ENCODE results near the gene AUTS2.

The AUTS2 gene

DNA sequence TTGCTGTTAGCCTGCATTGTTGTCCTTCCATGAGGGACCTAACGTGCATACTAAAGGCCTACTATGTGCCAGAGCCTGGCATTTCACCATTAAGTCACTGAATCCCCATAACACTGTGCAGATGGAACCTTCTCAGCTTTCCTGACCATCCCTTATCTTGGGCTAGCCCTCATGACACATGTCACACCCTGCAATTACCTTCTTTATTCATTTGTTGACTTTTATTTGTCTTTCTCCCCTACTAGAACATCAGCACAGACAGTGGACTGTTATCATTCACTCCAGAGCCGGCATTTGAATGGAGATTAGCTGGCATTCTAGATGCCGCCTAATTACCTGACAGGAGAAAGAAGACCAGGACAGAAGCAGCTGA, 1062.5 kb downstream of the AUTS2 start:
- H3K9me3 ChIP-seq (ENCODE audit: insufficient read depth, low read length) = no peaks in the 10 kb centered on the region
- no peaks in the 10 kb centered on the region for H3K27me3 ChIP-seq (ENCODE audit: insufficient read depth, insufficient read length)
- TF ChIP-seq ZNF274 (IDR thresholded peaks at IDR 0.05; ENCODE audit: low read depth, low read length) = no peak
- no peak for TF ChIP-seq YY1 (IDR thresholded peaks at IDR 0.05; ENCODE audit: insufficient read depth, insufficient read length)
- TF ChIP-seq SUZ12 (IDR thresholded peaks at IDR 0.05; ENCODE audit: extremely low read depth, insufficient read depth, insufficient read length) = no peak
- H3K4me3 ChIP-seq (ENCODE audit: insufficient read length, low read depth) = no peak overlapping the region
- no peaks in the 10 kb centered on the region for H3K4me1 ChIP-seq (ENCODE audit: insufficient read depth, insufficient read length)
- DNase-seq (ENCODE audit: low read depth, low spot score) = no peak
- H3K36me3 ChIP-seq (ENCODE audit: insufficient read depth, insufficient read length, low read length) = no peaks in the 10 kb centered on the region
- H3K9ac ChIP-seq (ENCODE audit: insufficient read length, low read depth) = no peak overlapping the region

- TF ChIP-seq SUZ12 (IDR thresholded peaks at IDR 0.05; ENCODE audit: extremely low read depth, insufficient read depth, insufficient read length) = no peak
- TF ChIP-seq YY1 (IDR thresholded peaks at IDR 0.05; ENCODE audit: insufficient read depth, insufficient read length) = no peak
- TF ChIP-seq ZNF274 (IDR thresholded peaks at IDR 0.05; ENCODE audit: low read depth, low read length) = no peak
- Histone ChIP-seq H3K9ac (ENCODE audit: insufficient read length, low read depth) (no peak overlapping the region), H3K27me3 (ENCODE audit: insufficient read depth, insufficient read length) (no peaks in the 10 kb centered on the region), H3K4me1 (ENCODE audit: insufficient read depth, insufficient read length) (no peaks in the 10 kb centered on the region), H3K4me3 (ENCODE audit: insufficient read length, low read depth) (no peak overlapping the region), H3K36me3 (ENCODE audit: insufficient read depth, insufficient read length, low read length) (no peaks in the 10 kb centered on the region), H3K9me3 (ENCODE audit: insufficient read depth, low read length) (no peaks in the 10 kb centered on the region)
- no peak for DNase-seq (ENCODE audit: low read depth, low spot score)
Measured at GRCh38 chr7:70663680-70664079, 1065.4 kb downstream of the AUTS2 start.

GRCh38 chr7:70665997-70666396, 1067.7 kb downstream of the AUTS2 start:
- Histone ChIP-seq H3K36me3 (ENCODE audit: insufficient read depth, insufficient read length, low read length) (no peaks in the 10 kb centered on the region), H3K4me3 (ENCODE audit: insufficient read length, low read depth) (no peak overlapping the region), H3K4me1 (ENCODE audit: insufficient read depth, insufficient read length) (no peaks in the 10 kb centered on the region), H3K9ac (ENCODE audit: insufficient read length, low read depth) (no peak overlapping the region), H3K27me3 (ENCODE audit: insufficient read depth, insufficient read length) (no peaks in the 10 kb centered on the region), H3K9me3 (ENCODE audit: insufficient read depth, low read length) (no peaks in the 10 kb centered on the region)
- DNase-seq (ENCODE audit: low read depth, low spot score) = no peak
- TF ChIP-seq SUZ12 (IDR thresholded peaks at IDR 0.05; ENCODE audit: extremely low read depth, insufficient read depth, insufficient read length) (no peak), YY1 (IDR thresholded peaks at IDR 0.05; ENCODE audit: insufficient read depth, insufficient read length) (no peak), ZNF274 (IDR thresholded peaks at IDR 0.05; ENCODE audit: low read depth, low read length) (no peak)

DNA sequence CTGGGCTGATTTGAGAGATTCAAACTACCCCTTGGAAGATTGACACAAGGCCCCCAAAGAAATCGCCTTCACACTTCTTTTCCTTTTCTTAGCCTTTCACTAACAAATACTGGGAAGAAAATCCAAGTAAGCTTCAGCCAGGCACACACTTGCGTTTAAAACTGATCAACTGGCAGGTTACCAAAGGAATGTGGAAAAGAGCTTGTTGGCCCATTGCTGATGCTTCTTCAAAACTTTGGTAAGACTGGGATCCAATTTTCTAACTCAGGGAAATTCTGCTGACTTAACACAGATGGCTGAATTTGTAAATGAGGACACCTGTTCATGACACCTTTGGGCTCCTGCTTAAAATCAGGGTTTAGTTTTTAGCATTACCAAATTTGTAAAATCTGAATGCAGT, 1069.1 kb downstream of the AUTS2 start:
- TF ChIP-seq SUZ12 (IDR thresholded peaks at IDR 0.05; ENCODE audit: extremely low read depth, insufficient read depth, insufficient read length) (no peak), ZNF274 (IDR thresholded peaks at IDR 0.05; ENCODE audit: low read depth, low read length) (no peak), YY1 (IDR thresholded peaks at IDR 0.05; ENCODE audit: insufficient read depth, insufficient read length) (no peak)
- no peaks in the 10 kb centered on the region for H3K9me3 ChIP-seq (ENCODE audit: insufficient read depth, low read length)
- no peaks in the 10 kb centered on the region for H3K36me3 ChIP-seq (ENCODE audit: insufficient read depth, insufficient read length, low read length)
- no peaks in the 10 kb centered on the region for H3K27me3 ChIP-seq (ENCODE audit: insufficient read depth, insufficient read length)
- no peak overlapping the region for H3K9ac ChIP-seq (ENCODE audit: insufficient read length, low read depth)
- no peak overlapping the region for H3K4me3 ChIP-seq (ENCODE audit: insufficient read length, low read depth)
- no peaks in the 10 kb centered on the region for H3K4me1 ChIP-seq (ENCODE audit: insufficient read depth, insufficient read length)
- DNase-seq (ENCODE audit: low read depth, low spot score) = no peak

DNA sequence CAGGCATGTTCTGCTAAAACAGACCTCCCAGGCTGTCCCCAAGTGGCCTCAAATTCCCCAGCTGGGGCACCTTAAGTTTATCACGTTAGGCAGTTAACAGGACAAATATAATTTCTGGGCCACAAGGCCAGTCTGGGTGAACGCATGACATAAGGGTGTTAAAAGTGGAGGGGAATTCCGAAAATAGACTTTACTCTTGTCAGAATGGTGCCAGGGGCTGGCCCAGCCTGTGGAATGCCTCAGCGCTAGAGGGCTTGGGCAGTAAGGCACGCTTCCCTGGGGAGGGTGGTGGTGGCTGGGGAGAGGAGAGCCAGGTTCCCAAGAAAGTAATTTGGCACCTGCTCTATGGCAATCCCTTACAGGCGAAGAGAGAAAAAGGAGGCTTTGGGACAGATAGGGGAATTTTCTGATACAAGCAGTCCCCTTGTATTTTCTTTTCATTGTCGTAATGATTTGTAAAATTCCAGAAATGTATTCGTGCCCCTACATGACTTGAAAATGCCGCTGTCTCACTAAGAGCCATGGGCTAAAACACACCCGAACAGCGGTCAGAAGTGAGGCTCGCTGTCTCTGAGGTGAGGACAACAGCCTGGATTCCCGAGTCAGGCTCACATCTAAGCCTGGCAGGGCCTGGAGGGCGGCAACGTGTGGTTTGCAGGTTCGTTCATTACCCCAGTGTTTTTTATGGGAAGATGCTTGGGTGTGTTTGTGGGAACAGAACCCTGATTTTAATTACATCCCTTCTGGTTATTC, 1070.5 kb downstream of the AUTS2 start:
- Histone ChIP-seq H3K9ac (ENCODE audit: insufficient read length, low read depth) (no peak overlapping the region), H3K27me3 (ENCODE audit: insufficient read depth, insufficient read length) (no peaks in the 10 kb centered on the region), H3K4me1 (ENCODE audit: insufficient read depth, insufficient read length) (no peaks in the 10 kb centered on the region), H3K36me3 (ENCODE audit: insufficient read depth, insufficient read length, low read length) (no peaks in the 10 kb centered on the region), H3K4me3 (ENCODE audit: insufficient read length, low read depth) (no peak overlapping the region), H3K9me3 (ENCODE audit: insufficient read depth, low read length) (no peaks in the 10 kb centered on the region)
- no peak for DNase-seq (ENCODE audit: low read depth, low spot score)
- no peak for TF ChIP-seq YY1 (IDR thresholded peaks at IDR 0.05; ENCODE audit: insufficient read depth, insufficient read length)
- no peak for TF ChIP-seq ZNF274 (IDR thresholded peaks at IDR 0.05; ENCODE audit: low read depth, low read length)
- TF ChIP-seq SUZ12 (IDR thresholded peaks at IDR 0.05; ENCODE audit: extremely low read depth, insufficient read depth, insufficient read length) = no peak

DNA sequence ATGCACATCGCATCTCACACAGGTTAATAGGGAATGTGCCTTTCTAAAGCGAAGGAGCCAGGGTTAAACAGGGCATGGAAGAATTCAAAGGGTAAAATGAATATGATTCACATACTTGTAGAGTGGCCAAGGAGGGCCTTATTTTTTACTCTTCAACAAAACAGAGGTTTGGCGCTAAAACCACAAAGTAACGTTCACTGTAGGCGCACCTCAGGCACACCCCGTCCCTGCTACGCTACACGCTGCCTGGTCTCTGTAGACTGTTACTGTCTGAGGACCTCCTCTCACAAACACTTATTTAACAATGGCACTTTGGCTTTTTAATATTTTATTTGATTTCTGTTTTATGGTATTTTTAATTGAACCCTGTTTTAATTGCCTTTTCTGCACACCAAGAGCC, 1071.6 kb downstream of the AUTS2 start:
- TF ChIP-seq ZNF274 (IDR thresholded peaks at IDR 0.05; ENCODE audit: low read depth, low read length) (no peak), SUZ12 (IDR thresholded peaks at IDR 0.05; ENCODE audit: extremely low read depth, insufficient read depth, insufficient read length) (no peak), YY1 (IDR thresholded peaks at IDR 0.05; ENCODE audit: insufficient read depth, insufficient read length) (no peak)
- no peaks in the 10 kb centered on the region for H3K4me1 ChIP-seq (ENCODE audit: insufficient read depth, insufficient read length)
- no peaks in the 10 kb centered on the region for H3K27me3 ChIP-seq (ENCODE audit: insufficient read depth, insufficient read length)
- no peak overlapping the region for H3K9ac ChIP-seq (ENCODE audit: insufficient read length, low read depth)
- H3K9me3 ChIP-seq (ENCODE audit: insufficient read depth, low read length) = no peaks in the 10 kb centered on the region
- no peak overlapping the region for H3K4me3 ChIP-seq (ENCODE audit: insufficient read length, low read depth)
- no peak for DNase-seq (ENCODE audit: low read depth, low spot score)
- H3K36me3 ChIP-seq (ENCODE audit: insufficient read depth, insufficient read length, low read length) = no peaks in the 10 kb centered on the region

- no peak for TF ChIP-seq ZNF274 (IDR thresholded peaks at IDR 0.05; ENCODE audit: low read depth, low read length)
- TF ChIP-seq SUZ12 (IDR thresholded peaks at IDR 0.05; ENCODE audit: extremely low read depth, insufficient read depth, insufficient read length) = no peak
- no peak for TF ChIP-seq YY1 (IDR thresholded peaks at IDR 0.05; ENCODE audit: insufficient read depth, insufficient read length)
- Histone ChIP-seq H3K4me1 (ENCODE audit: insufficient read depth, insufficient read length) (no peaks in the 10 kb centered on the region), H3K4me3 (ENCODE audit: insufficient read length, low read depth) (no peak overlapping the region), H3K27me3 (ENCODE audit: insufficient read depth, insufficient read length) (no peaks in the 10 kb centered on the region), H3K9me3 (ENCODE audit: insufficient read depth, low read length) (no peaks in the 10 kb centered on the region), H3K36me3 (ENCODE audit: insufficient read depth, insufficient read length, low read length) (no peaks in the 10 kb centered on the region), H3K9ac (ENCODE audit: insufficient read length, low read depth) (no peak overlapping the region)
- DNase-seq (ENCODE audit: low read depth, low spot score) = no peak
Measured at GRCh38 chr7:70670288-70670687, 1072.0 kb downstream of the AUTS2 start.
